Keratinocyte (primary cell): ENCODE data around the gene KCTD1.

Source experiments
- CTCF ChIP-seq, 3 experiments: IDR thresholded peaks in 1 of 3; conservative IDR thresholded peaks in 1 of 3; optimal IDR thresholded peaks in 1 of 3; 2 replicates in 2 of 3; 3 replicates in 1 of 3; pipeline versions ENCODE3 to v1.5.1; 2011; ENCODE audit warnings: low read length in 3 of 3, mild to moderate bottlenecking in 3 of 3, moderate library complexity in 2 of 3, control low read depth in 1 of 3, inconsistent platforms in 1 of 3; ENCODE audit not compliant: insufficient read depth in 2 of 3; ENCODE audit errors: extremely low read depth in 1 of 3
- EZH2 ChIP-seq: IDR thresholded peaks from one replicate; pipeline ENCODE4 v1.6.1; 2012; ENCODE audit warnings: inconsistent platforms, mild to moderate bottlenecking, low read length, moderate library complexity

GRCh38 chr18:26497866-26498265 lies 50.5 kb downstream of the KCTD1 start:
- no peak for TF ChIP-seq CTCF (optimal IDR thresholded peaks at IDR 0.05 in 1 of 3, IDR thresholded peaks at IDR 0.05 in 1 of 3, conservative IDR thresholded peaks at IDR 0.05 in 1 of 3; ENCODE audit: extremely low read depth in 1 of 3, insufficient read depth in 2 of 3, low read length in 3 of 3)
- no peak for TF ChIP-seq EZH2
